GM19023 (cell line): ENCODE data around the gene FAM187B.

Experiments used
- ATAC-seq: cut with Tn5 transposase; IDR thresholded peaks from one replicate; pipeline ENCODE4 v1.9.1; 2021; ENCODE audit warnings: mild to moderate bottlenecking, moderate library complexity; ENCODE audit not compliant: unreplicated experiment

FAM187B gene

DNA sequence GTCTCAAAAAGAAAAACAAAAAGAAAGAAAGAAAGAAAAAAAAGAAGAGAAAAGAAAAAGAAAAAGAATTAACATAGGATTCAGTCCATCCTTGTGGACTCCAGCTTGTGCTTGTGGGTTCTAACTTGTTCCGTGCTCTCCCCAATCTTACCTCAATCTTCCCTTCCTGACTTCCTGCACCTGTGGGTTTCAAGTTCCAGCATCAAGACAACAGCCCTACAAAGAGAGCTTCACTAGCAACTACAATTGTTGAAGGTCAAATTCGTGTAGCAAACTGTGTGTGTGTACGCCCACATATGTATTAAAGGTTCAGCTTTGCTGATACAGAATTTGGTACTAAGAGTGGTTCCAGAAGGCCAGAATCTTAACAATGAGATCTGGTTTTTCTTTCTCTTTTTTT, 48.7 kb downstream of the FAM187B start:
- ATAC-seq: no peak

DNA sequence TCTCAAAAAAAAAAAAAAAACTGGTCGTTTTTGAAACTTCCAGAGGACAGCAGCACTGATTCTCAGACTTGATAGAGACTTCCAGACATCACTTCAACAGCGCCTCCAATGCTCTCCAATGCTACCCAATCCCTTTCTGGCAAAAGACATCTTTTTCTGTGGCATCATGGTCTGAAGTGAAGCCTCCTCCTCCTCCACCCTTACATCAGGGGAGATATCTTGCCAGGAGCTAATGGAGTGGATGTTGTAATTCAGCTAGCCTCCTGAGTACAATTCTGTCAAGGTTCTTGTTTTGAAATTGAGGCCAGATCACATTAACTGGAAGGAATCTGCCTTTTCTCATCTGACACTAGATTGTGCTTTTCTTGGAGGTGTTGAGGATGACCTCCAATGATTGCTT, 49.8 kb downstream of the FAM187B start:
- ATAC-seq: no peak

DNA sequence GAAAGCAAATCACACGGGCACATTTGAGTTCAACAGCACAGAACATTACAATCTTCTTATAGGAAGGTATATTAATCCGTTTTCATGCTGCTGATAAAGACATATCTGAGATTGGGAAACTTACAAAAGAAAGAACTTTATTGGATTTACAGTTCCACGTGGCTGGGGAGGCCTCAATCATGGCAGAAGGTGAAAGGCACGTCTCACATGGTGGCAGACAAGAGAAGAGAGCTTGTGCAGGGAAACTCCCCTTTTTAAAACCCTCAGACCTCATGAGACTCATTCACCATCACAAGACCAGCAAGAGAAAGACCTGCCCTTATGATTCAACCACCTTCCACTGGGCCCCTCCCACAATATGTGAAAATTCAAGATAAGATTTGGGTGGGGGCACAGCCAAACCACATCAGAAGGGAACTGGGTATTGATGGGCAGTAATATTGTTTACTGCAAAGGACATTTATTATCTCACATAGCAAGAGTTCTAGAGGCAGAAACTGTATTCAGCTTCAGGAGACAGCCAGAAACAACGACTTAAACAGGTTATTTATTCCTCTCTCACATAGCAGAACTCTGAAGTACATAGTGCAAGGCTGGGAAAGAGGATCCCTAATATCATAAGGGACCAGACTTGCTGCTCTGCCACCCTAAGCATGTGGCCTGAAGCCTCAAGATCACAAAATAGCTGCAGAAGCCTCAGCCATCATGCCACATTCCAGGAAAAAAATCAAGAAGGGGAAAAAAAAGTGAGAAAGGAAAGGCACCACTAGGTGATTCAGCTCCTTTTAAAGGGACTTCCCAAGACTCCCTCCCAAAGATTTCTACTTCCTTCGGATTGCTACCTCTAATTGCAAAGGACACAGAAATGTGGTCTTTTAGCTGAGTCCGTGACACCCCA, 50.9 kb downstream of the FAM187B start:
- ATAC-seq: no peak

DNA sequence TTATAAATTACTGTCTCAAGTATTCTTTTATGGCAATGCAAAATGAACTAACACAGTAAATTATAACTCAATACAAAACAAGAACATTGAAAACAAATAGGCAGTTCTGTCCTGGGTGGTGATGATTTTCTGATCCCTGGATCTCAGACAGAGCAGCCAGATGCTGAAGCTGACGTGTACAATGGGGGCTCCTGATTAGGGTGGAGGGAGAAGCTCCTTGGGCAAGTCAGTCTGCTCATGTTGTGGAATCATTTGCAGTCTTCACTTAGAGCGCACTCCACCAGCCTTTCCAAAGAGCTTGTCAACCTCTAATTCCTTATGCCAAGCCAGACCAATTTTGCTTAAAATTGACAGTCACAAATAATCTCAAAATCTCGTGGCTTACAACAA, 52.4 kb downstream of the FAM187B start:
- no peak for ATAC-seq
